Stomach (tissue), 9 donors: ENCODE data around the gene TBC1D10B. TPM values are rescaled to one million over a fixed set of nuclear protein-coding genes. Genes with fewer than 3 reads are reported as not detected.
"Not testable (repeated sequence)": the region's sequence is repeated elsewhere in the genome, so short reads cannot be mapped to it uniquely, and the experiment has no call there.

ENCODE experiments used
- DNase-seq, 2 donors: peaks; one replicate each; pipeline versions ENCODE4 v3.0.0 to v3.0.0-alpha.2; 2013 to 2019
- H3K27ac ChIP-seq, 5 donors: fragments of 200-600 bp in 4 of 5; sonication (generic) in 4 of 5; one replicate each; pipeline ENCODE4 v1.5.1; 2013 to 2019; ENCODE audit warnings: mild to moderate bottlenecking in 1 of 5, moderate library complexity in 1 of 5
- H3K27me3 ChIP-seq, 3 donors: fragments of 200-600 bp; sonication (generic); one replicate each; pipeline ENCODE4 v1.5.1; 2017 to 2019; ENCODE audit warnings: mixed run types in 1 of 3
- H3K36me3 ChIP-seq, 4 donors: fragments of 200-600 bp; sonication (generic); 1 replicate in 3 of 4; 2 replicates in 1 of 4; pipeline ENCODE4 v1.5.1; 2016 to 2019
- H3K4me1 ChIP-seq, 4 donors: fragments of 200-600 bp; sonication (generic); one replicate each; pipeline ENCODE4 v1.5.1; 2016 to 2019
- H3K4me3 ChIP-seq, 4 donors: fragments of 200-600 bp; sonication (generic) in 3 of 4; one replicate each; pipeline ENCODE4 v1.5.1; 2016 to 2019; ENCODE audit warnings: mild to moderate bottlenecking in 1 of 4
- H3K9me3 ChIP-seq, 4 donors: fragments of 200-600 bp; sonication (generic); one replicate each; pipeline ENCODE4 v1.5.1; 2016 to 2019
- EP300 ChIP-seq: sonication (generic); formaldehyde crosslinking; IDR thresholded peaks from one replicate; pipeline ENCODE4 v1.6.1; 2017; ENCODE audit warnings: antibody characterized with exemption
- POLR2A ChIP-seq, 4 donors: fragments of 450-650 bp; IDR thresholded peaks; one replicate each; pipeline ENCODE4 v1.6.1; 2016; ENCODE audit warnings: antibody characterized with exemption in 4 of 4, control low read depth in 2 of 4, mild to moderate bottlenecking in 1 of 4, moderate library complexity in 1 of 4
- POLR2AphosphoS5 ChIP-seq, 3 donors: sonication (generic); formaldehyde crosslinking; IDR thresholded peaks; one replicate each; pipeline ENCODE4 v1.6.1; 2016; ENCODE audit warnings: antibody characterized with exemption in 3 of 3
- WGBS, 5 donors: extraction: QIAGEN DNeasy Blood & Tissue Kit in 3 of 5; methylation state at CpG; one replicate each; pipeline versions ENCODE4 v1.1.5 to v1.1.7; 2013 to 2018; 5-methylcytosine and 5-hydroxymethylcytosine counted together
- intact Hi-C: fragments of 100-400 bp; cut with DNase I; formaldehyde crosslinking; loops from one replicate; pipeline ENCODE4 v1.15.1; 2023; ENCODE audit warnings: low total_unique reads
- polyA plus RNA-seq, 3 donors: library from polyadenylated mRNA; stranded (reverse); fragments of 200-250 nt; gene quantifications; one replicate each; pipeline ENCODE4 v1.2.3, GENCODE V29; 2013
- small RNA-seq, 4 donors: library from RNA; depleted of rRNA; stranded (forward); fragments of <200 nt; gene quantifications; one replicate each; pipeline ENCODE3, GENCODE V24; 2016
- total RNA-seq, 5 donors: library from RNA; depleted of rRNA; stranded (reverse); fragments of >200 nt; gene quantifications; one replicate each; pipeline versions ENCODE4 v1.1.0 to v1.2.3, GENCODE V29; 2014 to 2016
- TF ChIP-seq, protein P1 (sequence below), 7 experiments: fragments of 450-650 bp in 4 of 7; fragments of 200-600 bp in 3 of 7; sonication (generic) in 3 of 7; IDR thresholded peaks; one replicate each; pipeline ENCODE4 v1.5.1; 2016 to 2019; ENCODE audit warnings: antibody characterized with exemption in 7 of 7, control low read depth in 2 of 7, mild to moderate bottlenecking in 1 of 7
- donor health status: healthy with polysubstance abuse.
- donor health status: Bipolar disorder and iron deficiency.
- donor health status: healthy.

Gene TBC1D10B
- total and polyA plus RNA-seq, 8 donors = 20.5 to 89.2 (median 27.1) TPM

DNA sequence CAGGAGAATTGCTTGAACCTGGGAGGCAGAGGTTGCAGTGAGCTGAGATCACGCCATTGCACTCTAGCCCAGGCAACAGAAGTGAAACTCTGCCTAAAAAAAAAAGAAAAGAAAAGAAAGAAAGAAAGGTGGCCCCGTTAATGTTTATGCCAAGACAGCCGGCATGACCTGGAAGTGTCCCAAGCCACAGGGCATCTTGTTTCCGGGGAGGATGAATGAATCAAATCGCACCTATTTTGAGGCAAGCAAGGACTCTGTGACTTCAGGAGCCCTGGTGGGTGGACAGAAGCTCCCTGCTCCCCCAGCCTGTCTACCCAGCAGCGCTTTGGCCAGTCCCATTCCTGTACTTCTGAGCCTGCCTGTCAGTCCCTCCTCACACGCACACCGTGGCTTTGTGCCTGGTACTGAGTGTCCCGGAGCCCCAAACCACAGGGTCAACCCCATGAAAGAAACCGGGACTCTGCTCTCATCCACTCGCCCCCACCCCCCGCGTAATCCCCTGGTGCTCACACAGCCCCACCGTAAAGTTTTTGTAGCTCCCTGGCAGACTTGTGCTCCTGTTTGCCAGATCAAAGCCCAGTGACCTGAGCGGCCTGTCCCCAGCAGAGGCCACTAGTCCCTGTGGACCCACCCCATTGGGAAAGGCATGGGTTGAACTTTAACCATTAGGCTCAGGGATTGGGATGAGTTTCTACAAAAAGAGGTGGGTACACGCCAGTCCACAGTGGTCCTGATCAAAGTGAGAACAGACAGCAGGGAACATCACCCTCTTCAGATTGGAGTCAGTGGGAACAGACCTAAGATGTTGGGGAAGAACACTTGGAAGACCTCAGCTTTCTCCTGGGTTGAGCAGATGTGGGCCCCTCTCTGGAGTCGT is 34.5 kb downstream of the TBC1D10B start:
- Histone ChIP-seq H3K27ac (peak overlapping the region; percentile 94 to 98 (median 98)), H3K4me3 (peak overlapping the region; percentile 45 to 85 (median 72)), H3K4me1 (peaks cover 6 to 13% (median 9%) of the 10 kb centered on the region in 4 donors), H3K36me3 (no peaks in the 10 kb centered on the region), H3K27me3 (no peaks in the 10 kb centered on the region), H3K9me3 (no peaks in the 10 kb centered on the region)
- TF ChIP-seq POLR2AphosphoS5 (IDR thresholded peaks at IDR 0.05) (no peak), EP300 (no peak), POLR2A (IDR thresholded peaks at IDR 0.05) (no peak)
- TF ChIP-seq, protein P1, sequence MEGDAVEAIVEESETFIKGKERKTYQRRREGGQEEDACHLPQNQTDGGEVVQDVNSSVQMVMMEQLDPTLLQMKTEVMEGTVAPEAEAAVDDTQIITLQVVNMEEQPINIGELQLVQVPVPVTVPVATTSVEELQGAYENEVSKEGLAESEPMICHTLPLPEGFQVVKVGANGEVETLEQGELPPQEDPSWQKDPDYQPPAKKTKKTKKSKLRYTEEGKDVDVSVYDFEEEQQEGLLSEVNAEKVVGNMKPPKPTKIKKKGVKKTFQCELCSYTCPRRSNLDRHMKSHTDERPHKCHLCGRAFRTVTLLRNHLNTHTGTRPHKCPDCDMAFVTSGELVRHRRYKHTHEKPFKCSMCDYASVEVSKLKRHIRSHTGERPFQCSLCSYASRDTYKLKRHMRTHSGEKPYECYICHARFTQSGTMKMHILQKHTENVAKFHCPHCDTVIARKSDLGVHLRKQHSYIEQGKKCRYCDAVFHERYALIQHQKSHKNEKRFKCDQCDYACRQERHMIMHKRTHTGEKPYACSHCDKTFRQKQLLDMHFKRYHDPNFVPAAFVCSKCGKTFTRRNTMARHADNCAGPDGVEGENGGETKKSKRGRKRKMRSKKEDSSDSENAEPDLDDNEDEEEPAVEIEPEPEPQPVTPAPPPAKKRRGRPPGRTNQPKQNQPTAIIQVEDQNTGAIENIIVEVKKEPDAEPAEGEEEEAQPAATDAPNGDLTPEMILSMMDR (IDR thresholded peaks at IDR 0.05) = no peak
- peak in 1 of 2 donors; percentile 50 for DNase-seq
- 25 to 44% (median 35%) methylated on average over 15 to 17 of the region's 17 CpGs for whole genome bisulfite sequencing, 5 donors
- intact Hi-C loops = no loop called here

DNA sequence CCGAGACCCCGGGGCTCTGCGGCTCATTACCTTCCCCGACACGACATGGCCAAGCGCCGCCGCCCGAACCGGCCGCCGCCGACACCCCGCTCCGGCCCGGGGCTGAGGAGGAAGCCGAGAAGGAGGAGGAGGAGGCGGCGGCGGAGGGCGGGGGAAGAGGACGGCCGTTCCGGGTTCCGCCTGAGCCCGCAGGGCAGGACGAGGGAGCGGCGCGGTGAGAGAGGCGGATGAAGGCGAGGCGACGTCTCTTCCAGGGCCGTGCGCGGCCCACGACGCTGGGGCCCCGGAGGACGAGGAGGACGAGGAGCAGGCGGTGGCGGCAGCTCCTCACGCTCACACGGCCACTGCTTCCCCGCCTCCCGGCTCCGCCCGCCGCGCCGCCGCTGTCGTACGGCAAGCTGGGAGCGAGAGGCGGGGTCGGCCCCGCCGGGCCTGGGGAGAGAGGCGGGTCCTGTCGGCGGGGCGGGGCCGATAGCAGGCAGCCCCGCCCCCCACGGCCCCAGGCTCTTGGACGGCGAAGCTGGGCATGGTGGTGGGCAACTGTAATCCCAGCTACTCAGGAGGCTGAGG is 35.2 kb downstream of the TBC1D10B start:
- Histone ChIP-seq H3K27ac (peak overlapping the region; percentile 94 to 98 (median 98)), H3K4me3 (peak overlapping the region; percentile 45 to 85 (median 72)), H3K4me1 (peaks cover 6 to 13% (median 9%) of the 10 kb centered on the region in 4 donors)
- 0 to 1% (median 0%) methylated on average over 33 to 70 of the region's 70 CpGs for WGBS, 5 donors
- peak in 2 of 3 donors; percentile 33 to 69 for TF ChIP-seq POLR2AphosphoS5 (IDR thresholded peaks at IDR 0.05)
- H3K27me3 ChIP-seq, H3K36me3 ChIP-seq, intact Hi-C loops, H3K9me3 ChIP-seq: not testable (repeated sequence)
- DNase-seq = peak; percentile 90 to 93

DNA sequence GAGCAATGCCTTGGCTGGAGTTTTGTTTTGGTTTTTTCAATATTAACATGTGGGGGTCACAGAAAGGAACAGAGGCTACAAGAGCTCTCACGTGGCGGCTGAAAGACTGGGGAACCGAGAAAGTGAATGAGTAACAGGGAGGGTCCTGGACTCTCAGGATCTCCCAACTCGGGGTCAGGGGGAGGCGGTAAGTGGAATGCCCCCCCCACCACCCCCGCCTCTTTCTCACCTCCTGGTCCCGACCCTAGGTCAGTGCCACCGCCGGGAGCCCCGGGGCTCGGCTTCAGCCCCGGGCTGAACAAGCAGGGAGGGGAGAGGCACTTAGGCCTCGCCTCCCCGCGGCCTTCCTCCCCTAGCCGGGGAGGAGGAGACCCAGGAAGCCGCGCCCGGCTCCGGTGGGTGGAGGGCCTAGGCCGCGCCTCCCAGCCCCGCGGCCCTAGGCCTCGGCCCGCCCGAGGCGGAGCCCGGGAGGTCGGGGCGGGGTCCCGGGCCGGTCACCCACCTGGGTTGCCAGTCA is 35.8 kb downstream of the TBC1D10B start:
- Histone ChIP-seq H3K4me3 (peak overlapping the region; percentile 45 to 85 (median 72)), H3K27ac (peak overlapping the region; percentile 94 to 98 (median 98)), H3K4me1 (peaks cover 6 to 13% (median 9%) of the 10 kb centered on the region in 4 donors)
- WGBS, 5 donors = 0 to 2% (median 1%) methylated on average over 5 to 22 of the region's 33 CpGs
- H3K36me3 ChIP-seq, H3K9me3 ChIP-seq, H3K27me3 ChIP-seq, intact Hi-C loops: not testable (repeated sequence)
- DNase-seq = peak; percentile 88 to 93

DNA sequence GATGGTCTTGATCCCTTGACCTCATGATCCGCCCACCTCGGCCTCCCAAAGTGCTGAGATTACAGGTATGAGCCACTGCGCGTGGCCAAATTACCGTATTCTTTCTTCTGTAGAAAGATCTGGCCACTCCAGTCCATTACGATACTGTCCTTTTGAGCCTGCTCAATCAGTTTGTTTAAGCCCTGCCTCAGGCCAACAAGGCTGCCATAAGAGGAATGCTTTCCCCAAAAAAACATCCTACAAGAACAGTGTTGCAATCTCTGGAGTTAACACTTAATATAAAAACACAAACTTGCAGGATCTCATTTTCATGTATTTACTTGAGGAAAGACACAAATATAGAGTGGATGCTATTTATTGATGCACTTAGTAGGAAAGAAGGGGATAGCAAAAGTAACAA is 46.1 kb downstream of the TBC1D10B start:
- WGBS, 5 donors = 87 to 94% (median 91%) methylated on average over 6 of the region's 6 CpGs
- DNase-seq, intact Hi-C loops: not testable (repeated sequence)

DNA sequence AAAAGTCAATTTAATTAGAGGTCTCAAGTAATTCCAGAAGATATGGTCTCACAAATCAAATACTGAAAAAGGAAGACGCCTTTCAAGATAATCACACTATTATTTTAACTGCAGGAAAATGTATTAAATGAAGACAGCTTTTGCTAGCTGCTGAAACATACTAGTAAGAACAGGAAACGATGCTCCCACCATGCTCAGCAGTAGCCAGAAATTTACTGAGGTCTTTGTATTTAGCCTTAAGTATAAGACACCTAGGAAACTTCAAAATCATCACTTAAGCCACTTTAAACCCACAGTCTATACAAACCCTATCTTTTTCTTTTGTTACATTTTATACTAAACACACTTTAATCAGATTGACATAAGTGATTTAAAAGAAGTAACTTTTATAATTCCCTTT is 51.6 kb downstream of the TBC1D10B start:
- H3K9me3 ChIP-seq, H3K36me3 ChIP-seq, H3K27me3 ChIP-seq, DNase-seq, H3K4me3 ChIP-seq, H3K27ac ChIP-seq, intact Hi-C loops: not testable (repeated sequence)
- peaks cover 0 to 17% (median 6%) of the 10 kb centered on the region in 4 donors for H3K4me1 ChIP-seq
- 61 to 74% (median 68%) methylated on average over 2 of the region's 2 CpGs for WGBS, 5 donors

More for the DNA sequence above, 46.1 kb downstream of the TBC1D10B start:
- H3K9me3 ChIP-seq, H3K27me3 ChIP-seq, H3K4me3 ChIP-seq, H3K27ac ChIP-seq, H3K36me3 ChIP-seq: not testable (repeated sequence)
- H3K4me1 ChIP-seq = peaks cover 0 to 25% (median 11%) of the 10 kb centered on the region in 4 donors

DNA sequence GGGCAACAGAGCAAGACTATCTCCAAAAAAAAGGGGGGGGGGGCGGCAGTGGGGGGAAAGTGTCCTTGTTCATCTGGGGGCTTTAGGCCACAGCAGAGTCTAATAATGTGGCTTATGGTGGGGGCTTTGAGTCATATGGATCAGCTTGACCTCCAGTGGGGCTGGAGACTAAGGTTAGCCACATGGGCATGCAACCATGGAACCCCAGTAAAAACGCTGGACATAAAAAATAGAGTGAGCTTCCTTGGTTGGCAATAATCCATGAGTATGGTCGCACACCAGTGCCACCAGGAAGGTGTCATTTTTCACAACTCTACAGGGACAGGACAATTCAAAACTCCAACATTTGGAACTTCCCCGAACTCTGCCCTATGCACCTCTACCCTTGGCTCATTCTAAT is 59.4 kb downstream of the TBC1D10B start:
- H3K27ac ChIP-seq, H3K27me3 ChIP-seq, DNase-seq, H3K4me3 ChIP-seq, H3K9me3 ChIP-seq, intact Hi-C loops, H3K36me3 ChIP-seq: not testable (repeated sequence)
- WGBS, 5 donors = 80 to 100% (median 92%) methylated on average over 1 to 3 of the region's 4 CpGs
- H3K4me1 ChIP-seq = peaks cover 0 to 17% (median 5%) of the 10 kb centered on the region in 4 donors

DNA sequence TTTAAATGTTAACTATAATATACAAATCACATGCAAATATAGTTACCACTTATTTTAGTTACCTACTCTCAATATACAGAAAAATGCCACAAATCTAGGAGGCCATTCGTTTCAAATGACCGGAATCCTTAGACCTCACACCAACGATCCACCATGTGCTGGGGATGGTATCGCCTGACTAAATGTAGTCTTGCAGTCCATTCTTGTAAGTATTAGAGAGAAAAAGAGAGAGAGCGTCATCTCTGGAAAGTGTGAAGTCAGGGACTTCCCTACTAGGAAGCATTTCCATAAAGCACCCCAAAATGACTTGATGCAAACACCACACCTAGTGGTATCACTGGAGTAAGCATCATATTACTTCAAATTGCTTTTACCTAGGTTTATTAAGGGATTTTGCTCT is 61.0 kb downstream of the TBC1D10B start:
- peaks cover 0 to 17% (median 5%) of the 10 kb centered on the region in 4 donors for H3K4me1 ChIP-seq
- H3K27me3 ChIP-seq, DNase-seq, intact Hi-C loops, H3K9me3 ChIP-seq, H3K27ac ChIP-seq, H3K36me3 ChIP-seq, H3K4me3 ChIP-seq: not testable (repeated sequence)
- WGBS, 5 donors = 89 to 95% (median 93%) methylated on average over 5 of the region's 5 CpGs

Small RNA genes within 50 kb of the gene (small RNA-seq; reads per million reads assigned to genes)
- gene RF00406 = 0 to 0.31 (median 0) reads per million in 4 donors

Other genes with a start within 250 kb of the TBC1D10B start
- gene MAPK3, start 247.3 kb downstream of the TBC1D10B start, total RNA-seq = 100 to 1,000 TPM in 3 of 5 donors, 10 to 100 TPM in 2; 21.5 to 290 (median 111) TPM
- gene MAPK3, start 247.3 kb downstream of the TBC1D10B start, polyA plus RNA-seq = 100 to 1,000 TPM in 1 of 3 donors, 10 to 100 TPM in 2; 39.9 to 203 (median 68.2) TPM
- gene CORO1A, start 186.9 kb downstream of the TBC1D10B start, total RNA-seq = 10 to 100 TPM; 13.0 to 30.3 (median 18.7) TPM
- 10 to 100 TPM; 34.2 to 42.5 (median 37.3) TPM for gene CORO1A, start 186.9 kb downstream of the TBC1D10B start, polyA plus RNA-seq
- gene BOLA2B, start 176.8 kb downstream of the TBC1D10B start, total RNA-seq = 100 to 1,000 TPM in 2 of 5 donors, 10 to 100 TPM in 2, not detected in 1; 21.3 to 415 (median 168) TPM
- gene BOLA2B, start 176.8 kb downstream of the TBC1D10B start, polyA plus RNA-seq = 100 to 1,000 TPM; 281 to 322 (median 321) TPM
- gene SLX1A, start 176.6 kb downstream of the TBC1D10B start, total RNA-seq = 10 to 100 TPM in 3 of 5 donors, 1 to 10 TPM in 2; 2.3 to 86.9 (median 19.0) TPM
- gene SLX1A, start 176.6 kb downstream of the TBC1D10B start, polyA plus RNA-seq = 10 to 100 TPM; 80.8 to 86.0 (median 84.2) TPM
- gene SULT1A3, start 171.2 kb downstream of the TBC1D10B start, total RNA-seq = 100 to 1,000 TPM in 1 of 5 donors, 10 to 100 TPM in 3, 1 to 10 TPM in 1; 4.2 to 118 (median 63.6) TPM
- gene SULT1A3, start 171.2 kb downstream of the TBC1D10B start, polyA plus RNA-seq = 10 to 100 TPM; 23.8 to 53.2 (median 42.2) TPM
- 1 to 10 TPM in 4 of 5 donors, not detected in 1; 1.6 to 6.4 (median 3.0) TPM for gene NPIPB13, start 122.0 kb downstream of the TBC1D10B start, total RNA-seq
- gene NPIPB13, start 122.0 kb downstream of the TBC1D10B start, polyA plus RNA-seq = 1 to 10 TPM; 1.7 to 5.5 (median 2.6) TPM
- gene CD2BP2, start 15.2 kb downstream of the TBC1D10B start, total RNA-seq = 10 to 100 TPM in 4 of 5 donors, 1 to 10 TPM in 1; 8.8 to 30.8 (median 18.3) TPM
- 10 to 100 TPM; 37.1 to 45.2 (median 41.4) TPM for gene CD2BP2, start 15.2 kb downstream of the TBC1D10B start, polyA plus RNA-seq
- not detected for gene MYL11, start 4.3 kb upstream of the TBC1D10B start, total RNA-seq
- 1 to 10 TPM in 2 of 3 donors, not detected in 1; 1.6 to 4.7 TPM for gene MYL11, start 4.3 kb upstream of the TBC1D10B start, polyA plus RNA-seq
- gene SEPTIN1, start 12.1 kb upstream of the TBC1D10B start, total RNA-seq = 1 to 10 TPM in 3 of 5 donors, under 1 TPM in 1, not detected in 1; 0.72 to 6.2 (median 3.9) TPM
- 10 to 100 TPM in 1 of 3 donors, 1 to 10 TPM in 2; 5.2 to 10.5 (median 7.0) TPM for gene SEPTIN1, start 12.1 kb upstream of the TBC1D10B start, polyA plus RNA-seq
- 10 to 100 TPM in 1 of 5 donors, 1 to 10 TPM in 4; 4.0 to 33.6 (median 5.4) TPM for gene ZNF48, start 24.9 kb upstream of the TBC1D10B start, total RNA-seq
- gene ZNF48, start 24.9 kb upstream of the TBC1D10B start, polyA plus RNA-seq = 1 to 10 TPM; 3.9 to 5.5 (median 4.6) TPM
- 10 to 100 TPM in 2 of 5 donors, 1 to 10 TPM in 3; 1.2 to 28.7 (median 6.7) TPM for gene ZNF771, start 37.1 kb upstream of the TBC1D10B start, total RNA-seq
- 10 to 100 TPM in 1 of 3 donors, 1 to 10 TPM in 2; 3.4 to 11.0 (median 6.5) TPM for gene ZNF771, start 37.1 kb upstream of the TBC1D10B start, polyA plus RNA-seq
- 10 to 100 TPM in 4 of 5 donors, not detected in 1; 15.5 to 47.8 (median 27.1) TPM for gene DCTPP1, start 59.5 kb upstream of the TBC1D10B start, total RNA-seq
- gene DCTPP1, start 59.5 kb upstream of the TBC1D10B start, polyA plus RNA-seq = 10 to 100 TPM; 28.0 to 50.2 (median 50.1) TPM
- 100 to 1,000 TPM in 1 of 5 donors, 10 to 100 TPM in 4; 30.7 to 167 (median 41.4) TPM for gene SEPHS2, start 75.4 kb upstream of the TBC1D10B start, total RNA-seq
- gene SEPHS2, start 75.4 kb upstream of the TBC1D10B start, polyA plus RNA-seq = 10 to 100 TPM; 36.8 to 66.1 (median 61.1) TPM
- gene ITGAL, start 102.2 kb upstream of the TBC1D10B start, total RNA-seq = 100 to 1,000 TPM in 1 of 5 donors, 10 to 100 TPM in 2, 1 to 10 TPM in 2; 5.8 to 256 (median 11.3) TPM
- 1 to 10 TPM; 1.2 to 4.3 (median 1.2) TPM for gene ITGAL, start 102.2 kb upstream of the TBC1D10B start, polyA plus RNA-seq
- 10 to 100 TPM; 11.9 to 75.0 (median 30.0) TPM for gene ZNF768, start 156.1 kb upstream of the TBC1D10B start, total RNA-seq
- gene ZNF768, start 156.1 kb upstream of the TBC1D10B start, polyA plus RNA-seq = 10 to 100 TPM; 27.0 to 33.2 (median 32.7) TPM
- gene ZNF747, start 164.4 kb upstream of the TBC1D10B start, total RNA-seq = 10 to 100 TPM; 10.3 to 18.7 (median 12.9) TPM
- gene ZNF747, start 164.4 kb upstream of the TBC1D10B start, polyA plus RNA-seq = 1 to 10 TPM; 6.2 to 7.8 (median 7.3) TPM
- 100 to 1,000 TPM in 1 of 5 donors, 10 to 100 TPM in 3, 1 to 10 TPM in 1; 3.5 to 107 (median 13.4) TPM for gene ZNF764, start 187.9 kb upstream of the TBC1D10B start, total RNA-seq
- gene ZNF764, start 187.9 kb upstream of the TBC1D10B start, polyA plus RNA-seq = 1 to 10 TPM; 3.9 to 7.8 (median 6.8) TPM
- gene ZNF688, start 201.2 kb upstream of the TBC1D10B start, total RNA-seq = 100 to 1,000 TPM in 1 of 5 donors, 10 to 100 TPM in 3, 1 to 10 TPM in 1; 9.4 to 123 (median 18.3) TPM
- gene ZNF688, start 201.2 kb upstream of the TBC1D10B start, polyA plus RNA-seq = 10 to 100 TPM; 25.2 to 26.1 (median 25.3) TPM
- 10 to 100 TPM in 3 of 5 donors, 1 to 10 TPM in 2; 7.8 to 49.0 (median 10.3) TPM for gene ZNF785, start 215.2 kb upstream of the TBC1D10B start, total RNA-seq
- gene ZNF785, start 215.2 kb upstream of the TBC1D10B start, polyA plus RNA-seq = 1 to 10 TPM; 3.8 to 5.4 (median 4.6) TPM
- 10 to 100 TPM in 2 of 5 donors, 1 to 10 TPM in 2, under 1 TPM in 1; 0.58 to 86.4 (median 7.1) TPM for gene ZNF689, start 239.9 kb upstream of the TBC1D10B start, total RNA-seq
- gene ZNF689, start 239.9 kb upstream of the TBC1D10B start, polyA plus RNA-seq = 1 to 10 TPM; 2.0 to 4.4 (median 3.1) TPM